K562 (cell line): Measurements from ENCODE around the gene MTTP. TPM values are rescaled to one million over a fixed set of nuclear protein-coding genes. Genes with fewer than 3 reads are reported as not detected.
A peak's percentile ranks its signal among the peaks of the same experiment; 100 is the strongest.

Source experiments
- ARID2 ChIP-seq: fragments of 450-650 bp; IDR thresholded peaks from 2 replicates; pipeline ENCODE4 v1.6.1; 2017; ENCODE audit warnings: antibody characterized with exemption, mild to moderate bottlenecking
- BCLAF1 ChIP-seq, 2 experiments: fragments of 450-650 bp in 1 of 2; IDR thresholded peaks; 2 replicates each; pipeline ENCODE4 v1.6.1; 2011 to 2017; ENCODE audit warnings: low read depth in 2 of 2, antibody characterized with exemption in 1 of 2, borderline replicate concordance in 1 of 2, low read length in 1 of 2, mild to moderate bottlenecking in 1 of 2, mixed read lengths in 1 of 2; ENCODE audit not compliant: control insufficient read depth in 1 of 2
- CEBPZ ChIP-seq: fragments of 150-350 bp; IDR thresholded peaks from 2 replicates; pipeline ENCODE4 v1.6.1; 2014; ENCODE audit warnings: low read depth, mild to moderate bottlenecking, low read length, borderline replicate concordance
- FOXM1 ChIP-seq, 2 experiments: fragments of 450-650 bp in 1 of 2; sonication (generic) in 1 of 2; formaldehyde crosslinking in 1 of 2; IDR thresholded peaks; 2 replicates each; pipeline versions ENCODE4 v1.6.1 to v1.9.0; 2017 to 2022; ENCODE audit warnings: low read depth in 2 of 2, mild to moderate bottlenecking in 2 of 2, missing genetic modification reagents in 1 of 2, moderate library complexity in 1 of 2
- MCM3 ChIP-seq: fragments of 450-650 bp; IDR thresholded peaks from 2 replicates; pipeline ENCODE4 v1.6.1; 2016
- MYBL2 ChIP-seq, 2 experiments: fragments of 450-650 bp in 1 of 2; sonication (generic) in 1 of 2; formaldehyde crosslinking in 1 of 2; IDR thresholded peaks; 2 replicates each; pipeline versions ENCODE4 v1.6.1 to v1.8.1; 2017 to 2022; ENCODE audit warnings: borderline replicate concordance in 1 of 2, inconsistent platforms in 1 of 2, low read depth in 1 of 2, mild to moderate bottlenecking in 1 of 2, missing genetic modification reagents in 1 of 2, moderate library complexity in 1 of 2
- MYC ChIP-seq, 2 experiments: fragments of 250-450 bp in 1 of 2; sonication (Bioruptor Pico) in 1 of 2; IDR thresholded peaks; 2 replicates each; pipeline versions ENCODE4 v1.5.1 to v1.6.1; 2012 to 2021; ENCODE audit warnings: low read depth in 2 of 2, borderline replicate concordance in 1 of 2, improper control_type of control experiment in 1 of 2, low read length in 1 of 2, mild to moderate bottlenecking in 1 of 2, moderate library complexity in 1 of 2
- NFIC ChIP-seq: fragments of 450-650 bp; IDR thresholded peaks from 2 replicates; pipeline ENCODE4 v1.6.1; 2017; ENCODE audit warnings: mild to moderate bottlenecking, inconsistent platforms
- POU5F1 ChIP-seq: fragments of 150-350 bp; IDR thresholded peaks from 2 replicates; pipeline ENCODE4 v1.6.1; 2014; ENCODE audit warnings: borderline replicate concordance, low read length, low read depth, mild to moderate bottlenecking; ENCODE audit not compliant: partially characterized antibody
- PRPF4 ChIP-seq: fragments of 200-400 bp; formaldehyde crosslinking; IDR thresholded peaks from one replicate; pipeline ENCODE4 v1.6.1; 2017; ENCODE audit warnings: low read length, low read depth, mild to moderate bottlenecking; ENCODE audit not compliant: insufficient read depth, poor library complexity, severe bottlenecking
- PURB ChIP-seq: sonication (generic); formaldehyde crosslinking; IDR thresholded peaks from 2 replicates; pipeline ENCODE4 v1.9.0; 2021; ENCODE audit warnings: low read depth, mild to moderate bottlenecking, missing genetic modification reagents
- RBBP5 ChIP-seq: fragments of 200-600 bp; sonication (generic); IDR thresholded peaks from 2 replicates; pipeline ENCODE4 v1.6.1; 2012; ENCODE audit warnings: borderline replicate concordance, mild to moderate bottlenecking, low read length, control low read depth, inconsistent platforms; ENCODE audit not compliant: insufficient read depth, poor library complexity, severe bottlenecking
- RBM17 ChIP-seq: fragments of 200-400 bp; formaldehyde crosslinking; IDR thresholded peaks from 2 replicates; pipeline ENCODE4 v1.6.1; 2017; ENCODE audit warnings: low read depth, mild to moderate bottlenecking, low read length, borderline replicate concordance
- SETDB1 ChIP-seq: IDR thresholded peaks from one replicate; pipeline ENCODE4 v1.6.1; 2012; ENCODE audit warnings: low read length, control low read depth, inconsistent platforms
- ZNF146 ChIP-seq: IDR thresholded peaks from one replicate; pipeline ENCODE4 v1.6.1; 2018; ENCODE audit warnings: missing compliant biosample characterization; ENCODE audit not compliant: unreplicated experiment
- ZNF551 ChIP-seq: fragments of 250-450 bp; sonication (Bioruptor Pico); IDR thresholded peaks from 2 replicates; pipeline ENCODE4 v1.5.0; 2021; ENCODE audit warnings: mild to moderate bottlenecking, moderate library complexity
- polyA plus RNA-seq, 8 experiments: library from polyadenylated mRNA; depleted of rRNA in 4 of 8; stranded (reverse) in 5 of 8; unstranded in 3 of 8; fragments of >200 nt; fragmentation: Nextera tagmentation in 2 of 8; fragmentation: Illumina TruSeq in 1 of 8; extraction: Ambion mirVana in 2 of 8; extraction: Trizol in 1 of 8; gene quantifications; 2 replicates each; pipeline versions ENCODE4 v1.2.1 to v1.2.3, GENCODE V29; 2011 to 2014; ENCODE audit warnings: inconsistent platforms in 1 of 8, missing spikeins in 1 of 8
- total RNA-seq, 7 experiments: library from RNA; depleted of rRNA in 6 of 7; stranded (reverse); fragments of >200 nt in 6 of 7; fragmentation: Illumina TruSeq in 2 of 7; extraction: Trizol in 2 of 7; gene quantifications; 2 replicates each; pipeline versions ENCODE4 v1.2.1 to v1.2.3, GENCODE V29; 2011 to 2021; ENCODE audit warnings: low replicate concordance in 1 of 7
- TF ChIP-seq, protein P1 (sequence below): sonication (generic); formaldehyde crosslinking; IDR thresholded peaks from 2 replicates; pipeline ENCODE4 v1.8.1; 2023; ENCODE audit warnings: mild to moderate bottlenecking, missing genetic modification reagents

Gene MTTP
- total and polyA plus RNA-seq, 9 of the 15 experiments (the other 6 are each of a cell fraction or from before 2014, with no cell fraction given): 0.01 to 0.29 (median 0.04) TPM; not detected in 2

GRCh38 chr4:99563310-99564186 lies 11.1 kb upstream of the MTTP start, which contains the start of gene TRMT10A (continued):
- no peak for TF ChIP-seq CEBPZ
- TF ChIP-seq MCM3: no peak
- TF ChIP-seq BCLAF1 (IDR thresholded peaks at IDR 0.05; ENCODE audit: borderline replicate concordance in 1 of 2, control insufficient read depth in 1 of 2, low read depth in 2 of 2, low read length in 1 of 2): peak in 1 of 2 experiments; percentile 49; a peak in 1 of 4 replicates
- TF ChIP-seq RBM17: no peak
- TF ChIP-seq PURB (CRISPR knock-in tag): no peak
- peak; percentile 69; the same call in 1 of the 2 replicates for TF ChIP-seq MYC (IDR thresholded peaks at IDR 0.05; ENCODE audit: low read depth, low read length)
- TF ChIP-seq MYC (CRISPR knock-in tag; IDR thresholded peaks at IDR 0.05; ENCODE audit: borderline replicate concordance, low read depth): no peak
- no peak for TF ChIP-seq ARID2
- TF ChIP-seq MYBL2 (IDR thresholded peaks at IDR 0.05; ENCODE audit: low read depth): no peak
- TF ChIP-seq MYBL2 (CRISPR knock-in tag; IDR thresholded peaks at IDR 0.05; ENCODE audit: borderline replicate concordance): no peak
- no peak; the same call in none of the 2 replicates for TF ChIP-seq FOXM1 (IDR thresholded peaks at IDR 0.05; ENCODE audit: low read depth)
- no peak for TF ChIP-seq FOXM1 (CRISPR knock-in tag; IDR thresholded peaks at IDR 0.05; ENCODE audit: low read depth)
- no peak for TF ChIP-seq ZNF146
- TF ChIP-seq, protein P1, sequence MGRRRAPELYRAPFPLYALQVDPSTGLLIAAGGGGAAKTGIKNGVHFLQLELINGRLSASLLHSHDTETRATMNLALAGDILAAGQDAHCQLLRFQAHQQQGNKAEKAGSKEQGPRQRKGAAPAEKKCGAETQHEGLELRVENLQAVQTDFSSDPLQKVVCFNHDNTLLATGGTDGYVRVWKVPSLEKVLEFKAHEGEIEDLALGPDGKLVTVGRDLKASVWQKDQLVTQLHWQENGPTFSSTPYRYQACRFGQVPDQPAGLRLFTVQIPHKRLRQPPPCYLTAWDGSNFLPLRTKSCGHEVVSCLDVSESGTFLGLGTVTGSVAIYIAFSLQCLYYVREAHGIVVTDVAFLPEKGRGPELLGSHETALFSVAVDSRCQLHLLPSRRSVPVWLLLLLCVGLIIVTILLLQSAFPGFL (CRISPR knock-in tag): no peak
- no peak for TF ChIP-seq RBBP5
- TF ChIP-seq ZNF551 (CRISPR knock-in tag): no peak
- peak; percentile 94 for TF ChIP-seq NFIC
- no peak for TF ChIP-seq POU5F1
- no peak for TF ChIP-seq SETDB1
- no peak for TF ChIP-seq PRPF4
